GM12875 (cell line): ENCODE measurements around the gene ANKS1B.

Experiments used
- H3K4me3 ChIP-seq: one replicate; pipeline ENCODE4 v1.5.1; 2011; ENCODE audit warnings: low read depth, low read length, control low read depth
- TF ChIP-seq, protein P1 (sequence below): IDR thresholded peaks from 2 replicates; pipeline ENCODE4 v1.5.1; 2011; ENCODE audit warnings: low read depth, mild to moderate bottlenecking, control low read depth, inconsistent platforms, low read length, moderate library complexity, borderline replicate concordance; ENCODE audit not compliant: insufficient read depth

ANKS1B gene

DNA sequence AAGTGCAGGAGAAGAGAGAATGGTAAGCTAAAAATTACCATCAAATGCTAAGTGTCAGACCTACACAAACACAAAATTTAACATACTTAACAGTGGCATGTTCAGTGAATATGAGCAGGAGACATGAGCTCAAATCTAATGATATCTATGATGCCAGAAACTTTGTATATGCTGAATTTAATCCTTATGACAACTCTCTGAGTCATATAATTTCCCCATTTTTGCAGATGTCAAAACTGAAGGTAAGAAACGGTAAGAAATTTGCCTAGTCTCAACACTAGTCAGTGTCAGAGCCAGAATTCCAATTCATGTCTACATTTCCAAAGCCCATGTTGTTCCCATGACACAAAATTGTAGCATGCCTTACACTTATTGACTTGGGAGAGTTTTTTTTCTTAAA, 963.9 kb downstream of the ANKS1B start:
- TF ChIP-seq, protein P1, sequence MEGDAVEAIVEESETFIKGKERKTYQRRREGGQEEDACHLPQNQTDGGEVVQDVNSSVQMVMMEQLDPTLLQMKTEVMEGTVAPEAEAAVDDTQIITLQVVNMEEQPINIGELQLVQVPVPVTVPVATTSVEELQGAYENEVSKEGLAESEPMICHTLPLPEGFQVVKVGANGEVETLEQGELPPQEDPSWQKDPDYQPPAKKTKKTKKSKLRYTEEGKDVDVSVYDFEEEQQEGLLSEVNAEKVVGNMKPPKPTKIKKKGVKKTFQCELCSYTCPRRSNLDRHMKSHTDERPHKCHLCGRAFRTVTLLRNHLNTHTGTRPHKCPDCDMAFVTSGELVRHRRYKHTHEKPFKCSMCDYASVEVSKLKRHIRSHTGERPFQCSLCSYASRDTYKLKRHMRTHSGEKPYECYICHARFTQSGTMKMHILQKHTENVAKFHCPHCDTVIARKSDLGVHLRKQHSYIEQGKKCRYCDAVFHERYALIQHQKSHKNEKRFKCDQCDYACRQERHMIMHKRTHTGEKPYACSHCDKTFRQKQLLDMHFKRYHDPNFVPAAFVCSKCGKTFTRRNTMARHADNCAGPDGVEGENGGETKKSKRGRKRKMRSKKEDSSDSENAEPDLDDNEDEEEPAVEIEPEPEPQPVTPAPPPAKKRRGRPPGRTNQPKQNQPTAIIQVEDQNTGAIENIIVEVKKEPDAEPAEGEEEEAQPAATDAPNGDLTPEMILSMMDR = no peak
- no peak overlapping the region for H3K4me3 ChIP-seq

DNA sequence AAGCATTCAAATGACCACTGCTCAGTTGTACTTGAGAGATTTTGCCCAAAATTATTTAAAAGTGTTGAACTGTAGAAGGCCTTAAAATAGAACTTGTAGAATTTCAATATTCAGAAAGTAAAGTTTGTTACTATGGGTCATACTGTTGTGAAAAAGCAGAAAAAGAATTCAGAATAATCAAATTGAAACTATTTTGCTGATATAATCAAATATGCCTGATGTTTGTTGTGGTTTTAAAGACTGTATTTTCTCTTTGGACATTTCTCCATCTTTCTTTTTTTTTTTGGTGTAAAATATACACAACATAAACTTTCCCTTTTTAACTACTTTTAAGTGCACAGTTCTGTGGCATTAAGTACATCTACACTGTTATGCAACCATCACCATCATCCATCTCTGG, 964.9 kb downstream of the ANKS1B start:
- no peak overlapping the region for H3K4me3 ChIP-seq
- TF ChIP-seq, protein P1 = no peak

DNA sequence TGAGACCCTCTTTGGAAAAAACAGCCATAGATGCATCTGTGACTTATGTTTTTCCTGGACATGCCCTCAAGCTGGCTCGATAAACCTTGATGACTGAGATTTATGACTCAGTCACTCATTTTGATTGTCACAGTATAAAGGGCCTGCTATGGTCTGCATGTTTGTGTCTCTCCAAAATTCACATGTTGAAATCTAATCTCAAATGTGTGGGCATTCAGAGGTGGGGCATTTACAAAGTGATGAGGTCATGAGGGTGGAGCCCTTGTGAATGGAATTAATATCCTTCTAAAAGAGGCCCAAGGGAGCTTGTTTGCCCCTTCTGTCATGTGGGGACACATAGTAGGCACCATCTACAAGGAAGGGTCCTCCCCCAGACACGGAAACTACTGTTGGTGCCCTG, 966.8 kb downstream of the ANKS1B start:
- no peak overlapping the region for H3K4me3 ChIP-seq
- TF ChIP-seq, protein P1 = no peak

DNA sequence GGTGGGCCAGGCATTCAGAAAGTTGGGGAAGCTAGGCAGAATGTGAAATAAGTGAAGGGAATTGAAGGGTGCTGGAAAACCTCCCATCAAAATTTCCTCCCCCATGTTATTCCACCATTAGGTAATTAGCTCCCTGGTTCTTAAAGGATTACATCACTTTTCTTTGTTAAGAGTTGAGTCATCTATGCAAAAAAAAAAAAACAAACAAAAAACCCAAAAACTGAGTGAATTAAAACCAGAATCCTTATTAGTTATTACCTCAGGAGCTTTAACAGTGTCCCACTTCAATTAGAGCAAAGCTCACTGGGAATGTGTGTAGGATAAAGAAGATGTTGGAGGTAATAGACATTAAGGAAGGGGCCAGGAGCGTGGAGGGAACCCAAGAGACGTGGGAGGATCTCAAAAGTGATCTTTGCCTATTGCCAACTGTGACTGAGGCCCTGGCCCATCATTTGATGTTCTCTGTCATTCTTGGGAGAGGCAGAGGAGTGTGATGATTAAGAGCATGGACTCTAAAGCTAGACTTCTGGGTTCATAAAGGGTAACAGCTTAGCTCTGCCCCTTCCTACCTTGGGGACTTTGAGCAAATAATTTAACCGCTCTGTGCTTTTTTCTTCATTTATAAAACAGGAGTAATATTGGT, 975.0 kb downstream of the ANKS1B start:
- TF ChIP-seq, protein P1 = no peak
- no peak overlapping the region for H3K4me3 ChIP-seq

DNA sequence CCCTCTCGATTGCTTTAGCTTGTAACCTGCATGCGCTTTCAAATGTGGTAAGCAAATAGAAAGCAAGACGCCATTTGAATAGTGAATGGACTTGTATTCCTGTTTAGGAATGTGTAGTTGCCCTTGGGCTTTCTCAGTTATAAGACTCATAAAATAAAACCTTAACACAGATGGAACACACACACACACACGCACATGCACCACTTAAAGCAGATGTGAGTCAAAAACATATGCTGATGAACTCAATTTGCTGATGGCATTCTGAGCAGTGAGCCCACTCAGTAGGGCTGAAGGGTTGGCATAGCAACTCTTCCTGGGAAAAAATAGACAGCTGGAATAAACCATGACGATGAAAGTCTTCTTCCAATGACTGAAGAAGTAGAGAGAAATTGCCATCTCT, 979.1 kb downstream of the ANKS1B start:
- no peak overlapping the region for H3K4me3 ChIP-seq
- TF ChIP-seq, protein P1 = no peak

DNA sequence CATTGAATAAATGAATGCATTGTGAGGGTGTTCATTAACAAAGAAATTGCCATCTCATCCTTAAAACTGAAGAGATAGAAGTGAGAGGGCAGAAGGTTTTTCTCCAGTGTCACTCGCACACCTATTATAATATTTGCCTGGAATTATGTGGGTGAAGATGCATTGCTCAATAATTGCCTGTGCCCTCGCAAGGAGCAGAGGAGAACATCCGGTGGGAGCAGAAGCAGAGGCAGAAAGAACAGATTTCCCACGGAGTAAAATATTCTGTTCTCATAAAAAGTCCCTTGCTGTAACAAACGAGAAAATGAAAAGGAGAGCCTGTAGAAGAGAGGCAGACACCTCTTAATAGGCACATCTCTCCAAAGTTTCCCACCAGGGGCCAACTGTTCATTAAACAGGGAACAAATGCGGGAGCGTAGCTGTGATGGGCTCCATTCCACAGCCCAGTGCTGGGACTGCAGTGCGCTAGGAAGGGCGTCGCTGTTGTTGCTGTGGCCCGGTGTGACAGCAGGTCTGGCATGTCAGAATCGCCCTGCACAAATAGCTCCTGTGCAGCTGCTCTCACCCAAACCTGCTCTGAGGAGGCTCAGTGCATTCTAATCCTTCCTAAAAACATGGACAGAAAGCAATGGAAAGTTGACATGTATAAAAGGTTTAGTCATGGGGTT, 979.8 kb downstream of the ANKS1B start:
- TF ChIP-seq, protein P1 = no peak
- H3K4me3 ChIP-seq = no peak overlapping the region

DNA sequence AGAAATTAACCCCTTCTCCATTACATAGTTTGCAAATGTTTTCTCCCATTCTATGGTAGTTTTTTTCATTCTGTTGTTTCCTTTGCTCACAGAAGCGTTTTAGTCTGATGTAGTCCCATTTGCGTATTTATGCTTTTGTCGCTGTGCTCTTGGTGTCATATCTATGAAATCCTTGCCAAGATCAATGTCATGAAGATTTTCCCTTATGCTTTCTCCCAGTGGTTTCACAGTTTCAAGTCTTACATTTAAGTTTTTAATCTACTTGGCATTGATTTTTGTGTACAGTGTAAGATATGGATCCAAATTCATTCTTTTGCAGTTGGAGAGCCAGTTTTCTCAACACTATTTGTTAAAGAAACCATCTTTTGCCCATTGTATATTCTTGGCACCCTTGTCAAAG, 982.0 kb downstream of the ANKS1B start:
- TF ChIP-seq, protein P1 = no peak
- H3K4me3 ChIP-seq = no peak overlapping the region
